ENCODE data around the gene PDIA6.

The PDIA6 gene

GRCh38 chr2:10812362-10813162 is at the start of gene PDIA6:
TSS of gene PDIA6 (minus strand) at chr2:10812785. CDS start at chr2:10812696, 89 bp downstream.
- DNase-seq (ENCODE audit: low read depth): peak; percentile 96

DNA sequence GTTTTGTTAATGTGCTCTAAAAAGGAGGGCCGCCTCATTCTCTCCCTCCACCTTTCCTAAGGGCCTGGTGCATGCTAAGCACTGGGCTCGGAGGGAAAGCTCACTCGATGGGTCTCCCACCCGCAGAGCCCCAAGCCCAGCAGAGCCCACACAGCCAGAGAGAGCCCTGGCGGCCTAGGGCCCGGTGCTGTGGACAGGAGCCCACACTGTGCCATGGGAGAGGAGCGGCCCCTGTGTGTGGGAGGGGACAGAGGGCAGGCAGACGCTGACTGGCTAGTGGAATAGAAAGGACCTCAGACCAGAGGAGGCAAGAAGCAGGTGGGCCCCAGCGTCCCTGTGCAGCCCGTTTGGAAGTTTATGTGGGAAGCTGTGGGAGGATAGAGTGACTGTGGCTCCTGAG is 49.7 kb upstream of the PDIA6 start:
- DNase-seq (ENCODE audit: low read depth): no peak

DNA sequence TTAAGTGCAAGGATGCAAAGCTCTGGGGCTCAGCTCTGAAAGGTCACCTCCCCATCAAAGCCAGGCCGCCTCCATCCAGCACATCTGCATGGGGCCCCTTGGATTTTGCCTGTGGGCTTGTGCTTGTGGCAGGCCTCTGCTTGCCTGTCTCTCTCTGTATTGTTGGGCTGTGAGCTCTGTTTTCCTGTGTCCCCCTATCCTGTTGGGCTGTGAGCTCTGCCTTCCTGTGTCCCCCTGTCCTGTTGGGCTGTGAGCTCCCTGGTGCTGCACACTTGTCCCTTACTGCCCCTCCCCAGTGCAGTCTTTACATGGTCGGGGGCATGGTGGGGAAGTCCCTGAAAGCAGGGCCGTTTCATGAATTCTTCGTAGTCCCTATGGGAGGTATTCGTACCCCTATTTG is 49.2 kb upstream of the PDIA6 start:
- DNase-seq (ENCODE audit: low read depth): no peak

GRCh38 chr2:10860814-10861325 is 48.3 kb upstream of the PDIA6 start:
- DNase-seq (ENCODE audit: low read depth): no peak

GRCh38 chr2:10860081-10860813 is 47.7 kb upstream of the PDIA6 start:
- DNase-seq (ENCODE audit: low read depth): no peak

DNA sequence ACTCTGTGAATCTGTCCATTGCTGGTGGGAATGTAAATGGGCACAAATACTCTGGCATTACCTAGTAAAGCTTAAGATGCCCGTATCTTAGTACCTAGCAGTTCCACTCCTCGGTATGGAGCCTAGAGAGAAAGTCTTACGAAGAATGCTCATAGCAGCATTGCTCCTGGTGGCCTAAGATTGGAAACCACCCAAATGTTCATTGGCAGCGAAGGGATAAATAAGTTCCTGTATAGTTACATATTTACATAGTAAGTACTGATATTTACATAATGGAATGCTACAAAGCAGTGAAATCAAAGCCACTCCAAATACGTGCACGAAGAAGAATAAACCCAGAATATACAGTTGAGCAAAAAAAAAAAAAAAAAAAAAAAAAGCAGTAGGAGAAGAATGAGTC is 46.7 kb upstream of the PDIA6 start:
- DNase-seq (ENCODE audit: low read depth): no peak

- DNase-seq (ENCODE audit: low read depth): no peak
Observed at GRCh38 chr2:10848541-10848940, 36.0 kb upstream of the PDIA6 start.

- no peak for DNase-seq (ENCODE audit: low read depth)
Observed at GRCh38 chr2:10847008-10847407, 34.4 kb upstream of the PDIA6 start.

DNA sequence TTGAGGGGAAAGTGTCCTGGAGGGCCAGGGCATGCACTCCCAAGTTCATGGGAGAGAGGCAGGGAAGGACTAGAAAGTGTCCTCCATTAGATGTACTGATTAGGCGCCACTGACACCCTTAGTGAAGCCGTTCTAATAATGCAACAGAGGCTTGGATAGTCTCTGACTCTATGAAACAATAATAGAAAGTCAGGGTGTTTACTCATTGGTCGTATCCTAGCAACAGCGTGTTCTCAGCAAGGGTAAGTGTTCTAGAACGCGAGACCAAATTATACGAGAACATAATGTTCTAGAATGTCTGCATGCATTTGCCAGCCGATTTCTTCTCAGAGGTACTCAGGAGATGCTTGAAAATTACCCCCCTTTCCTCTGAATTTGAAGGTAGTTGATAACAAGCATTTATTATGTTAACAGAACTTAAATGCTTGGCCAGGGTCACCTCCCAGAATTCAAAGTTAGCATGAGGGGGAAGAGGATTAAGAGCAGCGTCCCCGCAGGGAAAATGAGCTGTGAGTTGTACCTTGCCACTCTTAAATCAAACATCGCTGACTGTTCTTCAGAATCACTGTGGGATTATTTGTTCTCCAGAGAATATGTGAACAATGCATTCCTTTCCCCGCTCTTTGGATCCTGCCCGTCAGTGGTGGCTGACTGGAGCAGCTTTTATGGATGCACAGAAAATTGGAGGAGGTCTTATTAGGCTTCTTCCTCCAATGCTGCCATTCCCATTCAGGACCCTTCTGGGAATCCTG is 33.7 kb upstream of the PDIA6 start:
- no peak for DNase-seq (ENCODE audit: low read depth)

- DNase-seq (ENCODE audit: low read depth): no peak
Observed at GRCh38 chr2:10845640-10846039, 33.1 kb upstream of the PDIA6 start.

DNA sequence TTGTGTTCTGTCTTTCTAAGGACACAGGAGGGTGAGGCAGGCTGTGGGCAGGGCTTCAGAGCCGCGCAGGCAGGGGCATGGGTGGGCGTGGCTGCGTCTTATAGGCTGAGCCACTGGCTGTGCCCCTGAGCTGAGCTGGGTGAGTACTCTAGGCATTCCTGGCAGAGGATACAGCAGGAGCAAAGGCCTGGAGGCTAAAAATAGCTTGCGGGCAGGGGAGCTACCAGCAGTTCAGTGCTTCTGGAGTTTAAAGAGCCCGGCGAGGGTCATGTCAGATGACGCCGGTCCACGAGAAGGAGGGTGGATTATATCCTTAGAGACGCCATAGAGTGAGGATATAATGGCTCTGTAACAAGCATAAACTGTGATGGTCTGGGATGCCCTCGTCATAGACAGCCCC is 31.5 kb upstream of the PDIA6 start:
- DNase-seq (ENCODE audit: low read depth): peak; percentile 76

GRCh38 chr2:10842506-10842905 is 29.9 kb upstream of the PDIA6 start:
- no peak for DNase-seq (ENCODE audit: low read depth)

DNA sequence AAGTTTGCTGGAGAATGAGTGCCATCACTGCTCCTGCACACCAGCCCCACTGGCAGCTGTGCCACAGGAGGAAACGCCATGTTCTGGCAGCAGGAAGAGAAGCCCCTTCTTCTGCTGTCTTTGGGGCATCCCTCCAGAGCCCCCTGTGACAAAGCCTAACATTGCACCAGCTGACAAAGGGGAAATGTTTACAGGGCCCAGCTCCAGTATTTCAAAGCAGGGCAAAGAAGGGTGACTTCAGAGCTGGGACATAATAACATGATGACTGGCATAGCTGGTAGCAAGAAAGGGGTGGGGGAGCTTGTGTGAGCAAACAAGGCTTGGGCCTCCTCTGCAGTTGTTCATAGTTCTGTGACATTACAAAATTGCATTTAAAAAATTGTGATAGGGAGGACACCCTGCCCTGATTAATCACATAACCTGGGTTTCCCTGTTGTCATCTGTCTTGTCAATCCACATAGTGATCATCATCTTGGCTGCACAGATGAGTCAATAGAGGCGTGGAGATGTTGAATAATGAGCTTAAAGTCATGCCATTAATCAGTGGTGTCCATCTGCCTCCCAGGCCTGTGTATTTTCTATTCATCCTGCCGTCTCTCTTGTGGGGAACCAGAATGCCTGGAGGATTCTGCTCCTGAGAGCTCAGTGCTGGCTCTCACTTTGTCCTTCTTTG is 29.1 kb upstream of the PDIA6 start:
- no peak for DNase-seq (ENCODE audit: low read depth)

DNA sequence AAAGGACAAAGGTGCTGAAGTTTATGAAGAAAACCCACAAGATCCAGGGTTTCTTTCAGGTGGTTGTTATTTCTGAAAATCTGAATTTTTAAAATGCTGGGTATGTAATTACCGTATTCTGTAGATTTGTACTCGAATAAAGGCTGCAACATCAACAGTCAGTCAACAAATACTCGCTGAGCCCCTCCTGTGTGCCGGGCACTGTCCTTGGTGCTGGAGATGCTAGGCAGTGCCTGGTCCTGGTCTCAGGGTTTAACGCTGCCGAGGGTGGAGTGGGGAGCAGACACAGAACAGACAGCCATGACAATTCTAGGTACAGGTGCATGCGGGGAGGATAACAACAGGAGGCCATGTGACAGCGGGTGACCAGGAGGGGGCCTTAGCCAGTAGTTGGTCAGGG is 27.2 kb upstream of the PDIA6 start:
- DNase-seq (ENCODE audit: low read depth): peak; percentile 54

DNA sequence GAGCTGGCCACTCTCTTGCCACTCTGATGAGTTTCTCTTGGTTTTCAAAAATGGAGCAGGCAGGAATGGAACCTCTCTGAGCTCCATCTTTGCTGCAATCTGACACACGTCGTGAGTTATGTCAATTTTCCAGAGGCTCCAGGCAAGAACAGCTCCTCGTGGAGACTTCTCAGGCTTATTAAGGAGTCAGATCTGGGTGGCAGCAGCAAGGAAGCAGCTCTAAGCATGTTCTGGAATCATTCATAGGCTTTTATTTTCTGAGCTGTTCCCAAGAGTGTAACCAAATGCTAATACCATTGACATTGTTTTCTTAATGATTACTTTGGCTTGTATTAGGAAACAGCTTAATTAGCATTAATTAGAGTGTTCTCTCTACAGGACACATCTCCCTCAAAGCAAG is 26.1 kb upstream of the PDIA6 start:
- no peak for DNase-seq (ENCODE audit: low read depth)

DNA sequence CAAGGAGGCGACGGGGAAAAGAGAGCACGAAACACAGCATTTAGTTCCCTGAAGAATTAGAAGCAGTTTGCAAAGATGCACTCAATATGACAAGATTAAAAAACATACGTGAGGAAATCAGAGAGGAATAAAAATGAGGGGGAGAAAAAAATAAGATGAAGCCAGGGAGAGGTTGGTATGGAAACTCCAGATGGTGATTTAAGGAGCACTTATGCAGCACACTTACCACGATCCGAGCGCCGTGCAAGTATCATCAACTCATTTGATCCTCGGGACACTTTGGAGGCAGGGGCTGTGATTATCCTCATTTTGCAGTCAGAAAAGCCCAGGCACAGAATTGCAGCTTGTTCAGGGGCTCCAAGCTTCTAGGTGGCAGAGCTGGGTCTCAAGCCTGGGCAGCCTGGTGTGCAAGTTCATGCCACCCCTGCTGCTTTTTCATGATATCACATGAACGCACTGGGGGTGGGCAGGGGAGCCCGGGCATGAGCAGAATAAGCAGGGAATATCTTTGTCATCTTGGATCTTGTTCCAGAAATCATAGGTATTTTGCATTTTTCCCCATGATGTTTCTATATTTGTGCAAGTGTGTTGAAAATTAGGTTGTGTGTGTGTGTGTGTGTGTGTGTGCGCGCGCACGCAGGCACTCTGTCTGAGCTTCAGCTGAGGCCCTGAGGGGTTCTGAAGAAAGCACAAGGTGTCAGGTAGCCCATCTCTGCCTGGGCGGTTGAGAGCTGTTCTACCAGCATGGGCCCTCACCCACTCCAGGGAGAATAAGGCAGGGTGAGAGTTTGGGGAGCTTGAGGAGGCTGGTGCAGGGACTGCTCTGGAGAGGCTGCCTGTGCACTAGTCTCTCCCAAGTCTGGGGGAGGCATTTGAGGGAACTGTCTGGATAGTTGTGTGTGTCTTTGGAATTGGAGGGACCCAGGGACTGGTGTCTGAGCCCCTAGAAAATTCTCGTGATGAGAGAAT is 25.0 kb upstream of the PDIA6 start:
- no peak for DNase-seq (ENCODE audit: low read depth)

- DNase-seq (ENCODE audit: low read depth): peak; percentile 47
Observed at GRCh38 chr2:10835052-10835970, 22.7 kb upstream of the PDIA6 start.

DNA sequence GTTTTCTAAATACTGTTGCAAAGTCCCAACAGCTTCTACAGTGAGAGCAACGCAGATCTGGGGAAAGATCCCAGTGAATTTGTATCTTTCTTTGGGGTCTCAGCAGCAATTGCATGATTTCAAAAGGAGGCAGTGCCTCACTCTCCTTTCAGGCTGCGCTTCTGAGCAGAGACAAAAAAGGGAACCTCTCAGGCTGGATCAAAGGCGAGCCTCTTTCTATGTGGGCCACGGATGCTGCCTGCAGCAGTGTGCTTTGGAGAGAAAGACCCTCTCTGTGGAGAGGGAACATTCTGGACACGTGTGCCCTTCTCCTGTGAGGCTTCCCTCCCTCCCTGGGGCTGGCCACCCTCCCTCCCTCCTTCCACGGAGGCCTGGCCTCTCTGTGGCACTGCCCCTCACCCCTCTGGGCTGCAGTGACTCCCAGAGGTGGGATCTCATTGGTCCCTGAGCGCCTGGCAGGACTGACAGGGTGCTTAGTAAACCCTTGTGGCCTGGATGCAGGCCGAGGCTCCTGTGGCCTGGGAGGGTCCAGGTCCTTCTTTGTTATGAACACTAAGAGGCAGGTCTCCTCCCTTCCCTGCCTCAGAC is 21.6 kb upstream of the PDIA6 start:
- no peak for DNase-seq (ENCODE audit: low read depth)

GRCh38 chr2:10833021-10833420 is 20.4 kb upstream of the PDIA6 start:
- no peak for DNase-seq (ENCODE audit: low read depth)
